CD4-positive, CD25-positive, alpha-beta regulatory T cell (primary cell): ENCODE data around the gene PIK3C2G. TPM values are rescaled to one million over a fixed set of nuclear protein-coding genes. Genes with fewer than 3 reads are reported as not detected.

ENCODE experiments used
- ATAC-seq, 2 donors: fragments of 150-1000 bp; cut with Tn5 transposase; one replicate each; pipeline ENCODE4 v1.10.0; 2021; ENCODE audit warnings: low read depth in 2 of 2, moderate number of reproducible peaks in 2 of 2, moderate library complexity in 1 of 2
- DNase-seq, 3 donors: peaks; one replicate each; pipeline versions ENCODE4 v3.0.0 to v3.0.0-alpha.2; 2012 to 2022; ENCODE audit warnings: mixed read lengths in 1 of 3
- H3K27ac ChIP-seq: one replicate; pipeline ENCODE4 v1.7.0; 2013; ENCODE audit warnings: mild to moderate bottlenecking, low read length; ENCODE audit not compliant: insufficient read depth, poor library complexity, severe bottlenecking
- H3K27me3 ChIP-seq: one replicate; pipeline ENCODE4 v1.7.0; 2013; ENCODE audit warnings: low read length; ENCODE audit not compliant: control insufficient read depth, insufficient read depth
- H3K36me3 ChIP-seq: one replicate; pipeline ENCODE4 v1.7.0; 2013; ENCODE audit warnings: mild to moderate bottlenecking, low read length, moderate library complexity; ENCODE audit not compliant: control insufficient read depth, insufficient read depth
- H3K4me1 ChIP-seq: 2 replicates; pipeline ENCODE4 v1.7.0; 2013; ENCODE audit warnings: mild to moderate bottlenecking, low read length; ENCODE audit not compliant: insufficient read depth, control insufficient read depth, poor library complexity, severe bottlenecking
- H3K4me3 ChIP-seq: one replicate; pipeline ENCODE4 v1.7.0; 2013; ENCODE audit warnings: low read depth, mild to moderate bottlenecking, low read length, moderate library complexity
- H3K9me3 ChIP-seq, 2 experiments: 1 replicate in 1 of 2; 2 replicates in 1 of 2; pipeline ENCODE4 v1.7.0; 2013; ENCODE audit warnings: low read length in 2 of 2, mild to moderate bottlenecking in 1 of 2, moderate library complexity in 1 of 2; ENCODE audit not compliant: control insufficient read depth in 2 of 2
- H3K27ac Mint-ChIP-seq, 3 donors: one replicate each; pipeline ENCODE4 v1.8.0; 2020 to 2022; ENCODE audit warnings: mild to moderate bottlenecking in 3 of 3, mixed read lengths in 3 of 3, moderate library complexity in 2 of 3
- H3K27me3 Mint-ChIP-seq: one replicate; pipeline ENCODE4 v1.8.0; 2022; ENCODE audit warnings: mild to moderate bottlenecking, mixed read lengths
- H3K36me3 Mint-ChIP-seq: one replicate; pipeline ENCODE4 v1.8.0; 2020; ENCODE audit warnings: mixed read lengths
- H3K4me1 Mint-ChIP-seq, 4 donors: one replicate each; pipeline ENCODE4 v1.8.0; 2020 to 2022; ENCODE audit warnings: mixed read lengths in 4 of 4, mild to moderate bottlenecking in 1 of 4
- H3K4me3 Mint-ChIP-seq, 4 donors: one replicate each; pipeline ENCODE4 v1.8.0; 2020 to 2022; ENCODE audit warnings: mild to moderate bottlenecking in 4 of 4, mixed read lengths in 4 of 4, moderate library complexity in 3 of 4
- H3K9me3 Mint-ChIP-seq, 7 donors: one replicate each; pipeline ENCODE4 v1.8.0; 2020 to 2022; ENCODE audit warnings: mixed read lengths in 7 of 7, mild to moderate bottlenecking in 3 of 7, moderate library complexity in 2 of 7
- polyA plus RNA-seq, 4 donors: library from polyadenylated mRNA; unstranded; fragments of 300-500 nt; fragmentation: Illumina TruSeq; gene quantifications; one replicate each; pipeline ENCODE4 v1.2.3, GENCODE V29; 2021
- total RNA-seq: library from RNA; stranded (reverse); gene quantifications from one replicate; pipeline ENCODE4 v1.2.3, GENCODE V29; 2022

Gene PIK3C2G
- total and polyA plus RNA-seq, 5 donors from 2014 or later = not detected

DNA sequence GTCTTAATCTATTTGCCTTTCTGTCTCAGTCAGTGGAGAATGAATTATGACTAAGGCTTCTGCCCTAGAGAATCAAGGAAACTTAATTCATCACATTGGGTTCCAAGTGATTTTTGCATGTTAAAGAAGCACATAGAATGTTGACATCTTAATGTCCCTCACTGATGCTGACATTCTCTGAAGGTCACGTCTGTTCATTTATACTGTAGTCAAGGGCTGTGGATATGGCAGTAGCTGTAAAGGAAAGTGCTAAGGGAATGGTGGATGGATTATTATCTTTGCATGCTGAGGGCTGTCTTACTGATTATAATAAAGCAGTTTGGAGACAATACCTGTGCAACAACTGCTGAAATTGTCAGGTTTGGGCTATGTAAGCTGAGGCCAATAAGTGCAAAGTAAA, 315.3 kb downstream of the PIK3C2G start:
- H3K36me3 Mint-ChIP-seq = no peaks in the 10 kb centered on the region
- no peak overlapping the region for H3K27ac Mint-ChIP-seq
- Histone ChIP-seq H3K27me3 (no peaks in the 10 kb centered on the region), H3K9me3 (no peaks in the 10 kb centered on the region), H3K4me1 (no peaks in the 10 kb centered on the region), H3K27ac (no peak overlapping the region), H3K36me3 (no peaks in the 10 kb centered on the region), H3K4me3 (no peak overlapping the region)
- no peaks in the 10 kb centered on the region for H3K4me1 Mint-ChIP-seq
- peaks cover 1 to 17% (median 4%) of the 10 kb centered on the region in 7 donors for H3K9me3 Mint-ChIP-seq
- ATAC-seq = no peak
- H3K27me3 Mint-ChIP-seq = no peaks in the 10 kb centered on the region
- no peak for DNase-seq
- H3K4me3 Mint-ChIP-seq = no peak overlapping the region

GRCh38 chr12:18578191-18578590, 316.9 kb downstream of the PIK3C2G start:
- Histone ChIP-seq H3K27me3 (no peaks in the 10 kb centered on the region), H3K36me3 (no peaks in the 10 kb centered on the region), H3K9me3 (peaks cover 0 to 5% of the 10 kb centered on the region in 2 experiments), H3K4me1 (no peaks in the 10 kb centered on the region), H3K4me3 (no peak overlapping the region), H3K27ac (no peak overlapping the region)
- Mint-ChIP-seq H3K4me1 (no peaks in the 10 kb centered on the region), H3K4me3 (no peak overlapping the region), H3K27ac (no peak overlapping the region), H3K9me3 (peaks cover 1 to 18% (median 4%) of the 10 kb centered on the region in 7 donors), H3K27me3 (no peaks in the 10 kb centered on the region), H3K36me3 (no peaks in the 10 kb centered on the region)
- no peak for ATAC-seq
- no peak for DNase-seq

DNA sequence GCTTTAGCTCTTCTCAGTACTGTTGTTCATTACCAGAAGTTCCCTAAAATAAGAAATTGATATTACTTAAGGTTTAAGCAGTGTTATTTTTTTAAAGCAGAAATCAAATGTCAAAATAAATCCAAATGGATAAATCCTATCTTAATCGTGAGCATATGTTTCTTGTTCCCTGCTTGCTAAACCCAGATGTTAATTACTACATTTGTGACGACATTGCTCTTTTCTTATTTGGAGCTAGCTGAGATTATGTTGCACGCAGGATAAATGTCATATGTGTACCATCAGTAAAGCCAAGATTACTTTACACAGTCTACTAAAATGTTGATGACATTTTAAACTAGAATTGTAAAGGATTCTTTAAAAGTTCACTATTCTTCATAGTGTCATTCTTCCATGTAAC, 319.0 kb downstream of the PIK3C2G start:
- H3K4me1 ChIP-seq = no peaks in the 10 kb centered on the region
- no peak overlapping the region for H3K4me3 Mint-ChIP-seq
- H3K9me3 Mint-ChIP-seq = peaks cover 1 to 15% (median 9%) of the 10 kb centered on the region in 7 donors
- H3K27ac Mint-ChIP-seq = no peak overlapping the region
- no peak for ATAC-seq
- no peaks in the 10 kb centered on the region for H3K4me1 Mint-ChIP-seq
- no peaks in the 10 kb centered on the region for H3K36me3 ChIP-seq
- H3K27ac ChIP-seq = no peak overlapping the region
- no peaks in the 10 kb centered on the region for H3K36me3 Mint-ChIP-seq
- H3K27me3 Mint-ChIP-seq = no peaks in the 10 kb centered on the region
- peaks cover 2 to 6% of the 10 kb centered on the region in 2 experiments for H3K9me3 ChIP-seq
- no peak overlapping the region for H3K4me3 ChIP-seq
- no peaks in the 10 kb centered on the region for H3K27me3 ChIP-seq
- DNase-seq = no peak

DNA sequence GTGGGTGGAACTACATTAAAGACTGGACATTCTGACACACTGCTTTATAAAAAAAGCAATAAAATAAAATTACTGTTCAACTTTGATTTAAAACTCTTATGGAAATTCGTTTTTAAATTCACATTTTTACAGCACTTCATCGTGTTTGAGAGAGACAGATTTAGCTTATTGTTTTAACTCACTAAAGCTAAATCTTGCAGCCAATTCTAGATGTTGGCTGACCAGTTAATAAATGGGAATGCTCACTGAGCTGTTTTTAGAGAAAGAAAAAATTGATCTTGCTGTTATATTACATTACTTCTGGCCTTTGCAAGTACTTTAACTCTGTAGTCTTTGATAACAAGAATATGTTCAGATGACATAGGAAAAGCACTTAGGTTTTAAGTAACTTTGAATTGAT, 319.4 kb downstream of the PIK3C2G start:
- no peak for ATAC-seq
- no peak for DNase-seq
- Histone ChIP-seq H3K27ac (no peak overlapping the region), H3K36me3 (no peaks in the 10 kb centered on the region), H3K4me3 (no peak overlapping the region), H3K9me3 (peaks cover 2 to 6% of the 10 kb centered on the region in 2 experiments), H3K27me3 (no peaks in the 10 kb centered on the region), H3K4me1 (no peaks in the 10 kb centered on the region)
- Mint-ChIP-seq H3K27ac (no peak overlapping the region), H3K4me3 (no peak overlapping the region), H3K9me3 (peaks cover 1 to 18% (median 10%) of the 10 kb centered on the region in 7 donors), H3K4me1 (no peaks in the 10 kb centered on the region), H3K27me3 (no peaks in the 10 kb centered on the region), H3K36me3 (no peaks in the 10 kb centered on the region)

GRCh38 chr12:18581232-18581962, 320.1 kb downstream of the PIK3C2G start:
- no peaks in the 10 kb centered on the region for H3K27me3 Mint-ChIP-seq
- H3K4me1 Mint-ChIP-seq = no peaks in the 10 kb centered on the region
- H3K27ac Mint-ChIP-seq = no peak overlapping the region
- no peak for DNase-seq
- Histone ChIP-seq H3K4me1 (no peaks in the 10 kb centered on the region), H3K36me3 (no peaks in the 10 kb centered on the region), H3K27me3 (no peaks in the 10 kb centered on the region), H3K27ac (no peak overlapping the region), H3K4me3 (no peak overlapping the region), H3K9me3 (peaks cover 2 to 6% of the 10 kb centered on the region in 2 experiments)
- H3K36me3 Mint-ChIP-seq = no peaks in the 10 kb centered on the region
- no peak overlapping the region for H3K4me3 Mint-ChIP-seq
- no peak for ATAC-seq
- peaks cover 1 to 23% (median 13%) of the 10 kb centered on the region in 7 donors for H3K9me3 Mint-ChIP-seq

DNA sequence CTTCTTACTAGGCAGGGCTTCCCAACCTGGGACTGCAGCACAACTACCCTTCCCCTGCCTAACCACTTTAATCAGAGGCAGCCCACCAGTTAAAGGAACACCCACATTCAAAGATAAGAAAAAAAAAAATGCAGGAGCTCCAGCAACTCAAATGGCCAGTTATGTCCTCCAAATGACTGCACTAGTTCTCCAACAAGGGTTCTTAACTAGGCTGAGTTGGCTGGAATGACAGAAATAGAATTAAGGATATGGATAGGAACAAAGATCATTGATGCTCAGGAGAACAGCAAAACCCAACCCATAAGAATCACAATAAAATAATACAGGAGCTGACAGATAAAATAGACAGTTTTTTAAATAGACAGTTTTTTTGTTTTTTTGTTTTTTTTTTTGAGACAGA, 322.3 kb downstream of the PIK3C2G start:
- DNase-seq (no peak), ATAC-seq (no peak)
- Histone ChIP-seq H3K27ac (no peak overlapping the region), H3K27me3 (no peaks in the 10 kb centered on the region), H3K9me3 (peaks cover 2 to 6% of the 10 kb centered on the region in 2 experiments), H3K4me3 (no peak overlapping the region), H3K4me1 (no peaks in the 10 kb centered on the region), H3K36me3 (no peaks in the 10 kb centered on the region)
- Mint-ChIP-seq H3K4me3 (no peak overlapping the region), H3K27me3 (no peaks in the 10 kb centered on the region), H3K4me1 (no peaks in the 10 kb centered on the region), H3K36me3 (no peaks in the 10 kb centered on the region), H3K9me3 (peaks cover 0 to 29% (median 13%) of the 10 kb centered on the region in 7 donors), H3K27ac (no peak overlapping the region)

DNA sequence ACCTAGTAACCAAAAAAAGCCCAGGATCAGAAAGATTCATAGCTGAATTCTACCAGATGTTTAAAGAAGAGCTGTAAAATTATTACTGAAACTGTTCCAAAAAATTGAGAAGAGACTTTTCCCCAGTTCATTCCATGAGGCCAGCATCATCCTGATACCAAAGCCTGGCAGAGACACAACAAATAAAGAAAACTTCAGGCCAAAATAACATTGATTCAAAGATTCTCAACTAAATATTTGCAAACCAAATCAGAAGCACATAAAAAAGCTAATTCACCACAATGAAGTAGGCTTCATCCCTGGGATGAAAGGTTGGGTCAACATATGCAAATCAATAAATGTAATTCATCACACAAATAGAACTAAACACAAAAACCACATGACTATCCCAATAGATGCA, 325.3 kb downstream of the PIK3C2G start:
- Mint-ChIP-seq H3K27ac (no peak overlapping the region), H3K4me3 (no peak overlapping the region), H3K4me1 (no peaks in the 10 kb centered on the region), H3K27me3 (no peaks in the 10 kb centered on the region), H3K36me3 (no peaks in the 10 kb centered on the region), H3K9me3 (peaks cover 0 to 25% (median 11%) of the 10 kb centered on the region in 7 donors)
- Histone ChIP-seq H3K4me3 (no peak overlapping the region), H3K36me3 (no peaks in the 10 kb centered on the region), H3K27me3 (no peaks in the 10 kb centered on the region), H3K4me1 (no peaks in the 10 kb centered on the region), H3K9me3 (peaks cover 2 to 6% of the 10 kb centered on the region in 2 experiments), H3K27ac (no peak overlapping the region)
- ATAC-seq = no peak
- no peak for DNase-seq

DNA sequence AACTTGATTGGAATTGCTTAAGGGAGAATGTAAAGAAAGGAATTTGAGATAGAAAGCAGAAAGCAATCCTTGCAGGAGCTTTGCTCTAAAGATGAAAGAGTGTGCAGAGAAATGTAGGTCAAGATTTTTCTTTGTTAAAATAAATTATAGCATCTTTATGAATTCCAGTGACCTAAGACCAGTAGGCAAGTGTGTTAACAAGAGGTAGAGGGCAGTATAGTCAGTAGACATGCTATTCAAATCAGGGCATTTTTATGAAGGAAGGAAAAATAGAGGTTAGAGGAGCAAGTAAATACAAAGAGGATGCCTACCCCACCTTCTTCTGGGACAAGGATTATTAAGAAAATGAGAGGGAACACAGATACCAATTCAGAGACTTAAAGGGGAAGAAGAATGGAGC, 328.0 kb downstream of the PIK3C2G start:
- Mint-ChIP-seq H3K4me3 (no peak overlapping the region), H3K36me3 (no peaks in the 10 kb centered on the region), H3K4me1 (no peaks in the 10 kb centered on the region), H3K27ac (no peak overlapping the region), H3K9me3 (peaks cover 0 to 21% (median 11%) of the 10 kb centered on the region in 7 donors), H3K27me3 (no peaks in the 10 kb centered on the region)
- Histone ChIP-seq H3K27me3 (no peaks in the 10 kb centered on the region), H3K9me3 (no peaks in the 10 kb centered on the region), H3K27ac (no peak overlapping the region), H3K4me3 (no peak overlapping the region), H3K4me1 (no peaks in the 10 kb centered on the region), H3K36me3 (no peaks in the 10 kb centered on the region)
- no peak for ATAC-seq
- DNase-seq = no peak
